ENCODE measurements around the gene PPDPF. TPM values are rescaled to one million over a fixed set of nuclear protein-coding genes. Genes with fewer than 3 reads are reported as not detected.

PPDPF gene
- total RNA-seq, 4 donors from 2014 or later = 35.8 to 200 (median 88.6) TPM

GRCh38 chr20:63546956-63547724 lies 26.6 kb downstream of the PPDPF start:
- H3K9me3 ChIP-seq = no peaks in the 10 kb centered on the region
- TF ChIP-seq, protein P1, sequence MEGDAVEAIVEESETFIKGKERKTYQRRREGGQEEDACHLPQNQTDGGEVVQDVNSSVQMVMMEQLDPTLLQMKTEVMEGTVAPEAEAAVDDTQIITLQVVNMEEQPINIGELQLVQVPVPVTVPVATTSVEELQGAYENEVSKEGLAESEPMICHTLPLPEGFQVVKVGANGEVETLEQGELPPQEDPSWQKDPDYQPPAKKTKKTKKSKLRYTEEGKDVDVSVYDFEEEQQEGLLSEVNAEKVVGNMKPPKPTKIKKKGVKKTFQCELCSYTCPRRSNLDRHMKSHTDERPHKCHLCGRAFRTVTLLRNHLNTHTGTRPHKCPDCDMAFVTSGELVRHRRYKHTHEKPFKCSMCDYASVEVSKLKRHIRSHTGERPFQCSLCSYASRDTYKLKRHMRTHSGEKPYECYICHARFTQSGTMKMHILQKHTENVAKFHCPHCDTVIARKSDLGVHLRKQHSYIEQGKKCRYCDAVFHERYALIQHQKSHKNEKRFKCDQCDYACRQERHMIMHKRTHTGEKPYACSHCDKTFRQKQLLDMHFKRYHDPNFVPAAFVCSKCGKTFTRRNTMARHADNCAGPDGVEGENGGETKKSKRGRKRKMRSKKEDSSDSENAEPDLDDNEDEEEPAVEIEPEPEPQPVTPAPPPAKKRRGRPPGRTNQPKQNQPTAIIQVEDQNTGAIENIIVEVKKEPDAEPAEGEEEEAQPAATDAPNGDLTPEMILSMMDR (IDR thresholded peaks at IDR 0.05) = no peak
- TF ChIP-seq POLR2A (IDR thresholded peaks at IDR 0.05) = no peak
- intact Hi-C loops (cut with DNase I; ENCODE audit: low total_unique reads) = no loop called here
- no peak overlapping the region for H3K4me3 ChIP-seq
- no peak for DNase-seq
- no peaks in the 10 kb centered on the region for H3K36me3 ChIP-seq
- H3K4me1 ChIP-seq = no peaks in the 10 kb centered on the region
- no peaks in the 10 kb centered on the region for H3K27me3 ChIP-seq
- H3K27ac ChIP-seq = no peak overlapping the region

- no peak for DNase-seq
- no peaks in the 10 kb centered on the region for H3K27me3 ChIP-seq
- H3K4me3 ChIP-seq = no peak within 1 kb of the TSS
- intact Hi-C loops (cut with DNase I; ENCODE audit: low total_unique reads) = no loop called here
- H3K36me3 ChIP-seq = no peaks in the 10 kb centered on the region
- no peaks in the 10 kb centered on the region for H3K4me1 ChIP-seq
- H3K9me3 ChIP-seq = no peaks in the 10 kb centered on the region
- no peak within 1 kb of the TSS for H3K27ac ChIP-seq
- TF ChIP-seq, protein P1 (IDR thresholded peaks at IDR 0.05) = no peak
- TF ChIP-seq POLR2A (IDR thresholded peaks at IDR 0.05) = no peak
Measured at GRCh38 chr20:63547725-63548480, 27.3 kb downstream of the PPDPF start, which contains the start of gene SRMS. Gene SRMS (minus strand): TSS chr20:63547749. CDS start chr20:63547463, 286 bp downstream.

- H3K27ac ChIP-seq = no peak overlapping the region
- no peaks in the 10 kb centered on the region for H3K9me3 ChIP-seq
- H3K4me3 ChIP-seq = no peak overlapping the region
- no peaks in the 10 kb centered on the region for H3K4me1 ChIP-seq
- H3K27me3 ChIP-seq = no peaks in the 10 kb centered on the region
- TF ChIP-seq POLR2A (IDR thresholded peaks at IDR 0.05) = no peak
- TF ChIP-seq, protein P1 (IDR thresholded peaks at IDR 0.05) = no peak
- DNase-seq = no peak
- no peaks in the 10 kb centered on the region for H3K36me3 ChIP-seq
- intact Hi-C loops (cut with DNase I; ENCODE audit: low total_unique reads) = no loop called here
Measured at GRCh38 chr20:63548542-63548941, 28.0 kb downstream of the PPDPF start.

GRCh38 chr20:63549019-63549418 lies 28.5 kb downstream of the PPDPF start:
- Histone ChIP-seq H3K36me3 (no peaks in the 10 kb centered on the region), H3K27ac (no peak overlapping the region), H3K27me3 (no peaks in the 10 kb centered on the region), H3K4me3 (no peak overlapping the region), H3K9me3 (no peaks in the 10 kb centered on the region), H3K4me1 (peaks cover 0 to 4% of the 10 kb centered on the region in 2 donors)
- TF ChIP-seq, protein P1 (IDR thresholded peaks at IDR 0.05) = no peak
- no peak for TF ChIP-seq POLR2A (IDR thresholded peaks at IDR 0.05)
- DNase-seq = no peak
- intact Hi-C loops (cut with DNase I; ENCODE audit: low total_unique reads) = no loop called here

All from uterus (tissue), 4 donors.